ENCODE results near the gene METTL9. TPM values are rescaled to one million over a fixed set of nuclear protein-coding genes. Genes with fewer than 3 reads are reported as not detected.
"Not testable (repeated sequence)": the region's sequence is repeated elsewhere in the genome, so short reads cannot be mapped to it uniquely, and the experiment has no call there.

The METTL9 gene
- total RNA-seq, 2 donors from 2014 or later, result 98.6 to 100 TPM

- H3K27ac ChIP-seq, result no peak overlapping the region
- no peak for TF ChIP-seq CTCF (IDR thresholded peaks at IDR 0.05)
These were observed 83.8 kb downstream of the METTL9 start for GRCh38 chr16:21683184-21683583.

GRCh38 chr16:21684199-21684598, 84.8 kb downstream of the METTL9 start:
- Histone ChIP-seq H3K4me1 (ENCODE audit: control insufficient read depth in 1 of 2, low read depth in 2 of 2) (no peaks in the 10 kb centered on the region), H3K27ac (no peak overlapping the region), H3K36me3 (no peaks in the 10 kb centered on the region), H3K4me3 (no peak overlapping the region), H3K9me3 (no peaks in the 10 kb centered on the region), H3K27me3 (replicated peaks; ENCODE audit: insufficient read depth) (no peaks in the 10 kb centered on the region)
- TF ChIP-seq CTCF (IDR thresholded peaks at IDR 0.05), result no peak
- ATAC-seq (ENCODE audit: insufficient number of reproducible peaks, low FRiP score, low read depth) (no peak), DNase-seq (ENCODE audit: low spot score) (no peak)

More at GRCh38 chr16:21683184-21683583, 83.8 kb downstream of the METTL9 start:
- Histone ChIP-seq H3K36me3 (no peaks in the 10 kb centered on the region), H3K9me3 (no peaks in the 10 kb centered on the region), H3K4me3 (no peak overlapping the region), H3K27me3 (replicated peaks; ENCODE audit: insufficient read depth) (no peaks in the 10 kb centered on the region), H3K4me1 (ENCODE audit: control insufficient read depth in 1 of 2, low read depth in 2 of 2) (no peaks in the 10 kb centered on the region)
- ATAC-seq (ENCODE audit: insufficient number of reproducible peaks, low FRiP score, low read depth), result no peak
- DNase-seq (ENCODE audit: low spot score), result no peak

GRCh38 chr16:21685034-21685455, 85.7 kb downstream of the METTL9 start:
- Histone ChIP-seq H3K36me3 (no peaks in the 10 kb centered on the region), H3K27ac (no peak overlapping the region), H3K27me3 (replicated peaks; ENCODE audit: insufficient read depth) (no peaks in the 10 kb centered on the region), H3K9me3 (no peaks in the 10 kb centered on the region), H3K4me1 (ENCODE audit: control insufficient read depth in 1 of 2, low read depth in 2 of 2) (no peaks in the 10 kb centered on the region), H3K4me3 (no peak overlapping the region)
- DNase-seq (ENCODE audit: low spot score) (no peak), ATAC-seq (ENCODE audit: insufficient number of reproducible peaks, low FRiP score, low read depth) (no peak)
- no peak for TF ChIP-seq CTCF (IDR thresholded peaks at IDR 0.05)

- TF ChIP-seq CTCF (IDR thresholded peaks at IDR 0.05), result no peak
- DNase-seq (ENCODE audit: low spot score) (no peak), ATAC-seq (ENCODE audit: insufficient number of reproducible peaks, low FRiP score, low read depth) (no peak)
- Histone ChIP-seq H3K9me3 (no peaks in the 10 kb centered on the region), H3K27ac (no peak overlapping the region), H3K4me1 (ENCODE audit: control insufficient read depth in 1 of 2, low read depth in 2 of 2) (no peaks in the 10 kb centered on the region), H3K36me3 (no peaks in the 10 kb centered on the region), H3K4me3 (no peak overlapping the region), H3K27me3 (replicated peaks; ENCODE audit: insufficient read depth) (no peaks in the 10 kb centered on the region)
These were observed 89.7 kb downstream of the METTL9 start for GRCh38 chr16:21689107-21689506.

- DNase-seq (ENCODE audit: low spot score); H3K4me3 ChIP-seq; H3K27me3 ChIP-seq (replicated peaks; ENCODE audit: insufficient read depth); H3K4me1 ChIP-seq (ENCODE audit: control insufficient read depth in 1 of 2, low read depth in 2 of 2); H3K27ac ChIP-seq; H3K36me3 ChIP-seq; H3K9me3 ChIP-seq; ATAC-seq (ENCODE audit: insufficient number of reproducible peaks, low FRiP score, low read depth): not testable (repeated sequence)
These were observed 91.6 kb downstream of the METTL9 start for GRCh38 chr16:21690967-21691366.

- Histone ChIP-seq H3K9me3 (no peaks in the 10 kb centered on the region), H3K4me1 (ENCODE audit: control insufficient read depth in 1 of 2, low read depth in 2 of 2) (no peaks in the 10 kb centered on the region), H3K27me3 (replicated peaks; ENCODE audit: insufficient read depth) (no peaks in the 10 kb centered on the region), H3K36me3 (no peaks in the 10 kb centered on the region), H3K4me3 (no peak overlapping the region), H3K27ac (no peak overlapping the region)
- DNase-seq (ENCODE audit: low spot score), result no peak
- no peak for TF ChIP-seq CTCF (IDR thresholded peaks at IDR 0.05)
- no peak for ATAC-seq (ENCODE audit: insufficient number of reproducible peaks, low FRiP score, low read depth)
These were observed 95.2 kb downstream of the METTL9 start for GRCh38 chr16:21694609-21695008.
